HG03097 (cell line): ENCODE results near the gene CAMTA2.
"Not testable (repeated sequence)": the region's sequence is repeated elsewhere in the genome, so short reads cannot be mapped to it uniquely, and the experiment has no call there.

Experiments used
- ATAC-seq: cut with Tn5 transposase; IDR thresholded peaks from one replicate; pipeline ENCODE4 v1.9.1; 2021; ENCODE audit not compliant: unreplicated experiment, low FRiP score

CAMTA2 gene

DNA sequence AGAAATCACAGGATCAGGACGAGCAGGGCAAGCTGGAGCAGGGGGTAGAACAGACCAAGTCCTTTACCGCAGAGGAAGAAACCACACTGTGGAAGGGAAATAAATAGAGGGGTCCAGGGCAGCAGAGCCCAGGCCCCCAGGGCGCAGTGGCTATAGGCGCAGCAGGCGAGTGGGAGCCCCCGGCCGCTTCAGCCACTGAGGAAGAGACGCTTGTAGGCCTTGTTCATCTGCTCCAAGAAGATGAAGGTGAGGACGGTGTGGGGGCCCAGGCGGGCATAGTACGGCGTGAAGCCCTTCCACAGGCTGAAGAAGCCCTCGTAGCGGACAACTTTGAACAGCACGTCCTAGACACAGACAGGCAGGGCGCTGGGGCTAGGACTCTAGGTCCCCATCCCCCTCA is 49.9 kb downstream of the CAMTA2 start:
- ATAC-seq: no peak

GRCh38 chr17:4936436-4936835 is 51.0 kb downstream of the CAMTA2 start:
- ATAC-seq: no peak

GRCh38 chr17:4935650-4936049 is 51.8 kb downstream of the CAMTA2 start:
- ATAC-seq: no peak

DNA sequence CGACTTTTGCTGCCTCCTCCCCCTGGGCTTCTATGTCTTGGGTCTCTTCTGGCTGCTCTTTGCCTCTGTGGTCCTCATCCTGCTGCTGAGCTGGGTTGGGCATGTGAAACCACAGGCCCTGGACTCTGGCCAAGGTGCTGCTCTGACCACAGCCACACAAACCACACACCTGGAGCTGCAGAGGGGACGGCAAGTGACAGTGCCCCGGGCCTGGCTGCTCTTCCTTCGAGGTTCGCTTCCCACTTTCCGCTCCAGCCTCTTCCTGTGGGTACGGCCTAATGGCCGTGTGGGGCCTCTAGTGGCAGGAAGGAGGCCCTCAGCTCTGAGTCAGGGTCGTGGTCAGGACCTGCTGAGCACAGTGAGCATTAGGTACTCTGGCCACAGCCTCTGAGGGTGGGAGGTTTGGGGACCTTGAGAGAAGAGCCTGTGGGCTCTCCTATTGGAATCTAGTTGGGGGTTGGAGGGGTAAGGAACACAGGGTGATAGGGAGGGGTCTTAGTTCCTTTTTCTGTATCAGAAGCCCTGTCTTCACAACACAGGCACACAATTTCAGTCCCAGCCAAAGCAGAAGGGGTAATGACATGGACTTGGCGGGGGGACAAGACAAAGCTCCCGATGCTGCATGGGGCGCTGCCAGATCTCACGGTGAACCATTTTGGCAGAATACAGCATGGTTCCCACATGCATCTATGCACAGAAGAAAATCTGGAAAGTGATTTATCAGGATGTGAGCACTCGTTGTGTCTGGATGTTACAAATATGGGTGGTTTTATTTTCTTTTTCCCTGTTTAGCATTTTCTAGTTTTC is 53.1 kb downstream of the CAMTA2 start:
- ATAC-seq: no peak

- ATAC-seq: no peak
Measured at GRCh38 chr17:4933646-4934045, 53.8 kb downstream of the CAMTA2 start.

DNA sequence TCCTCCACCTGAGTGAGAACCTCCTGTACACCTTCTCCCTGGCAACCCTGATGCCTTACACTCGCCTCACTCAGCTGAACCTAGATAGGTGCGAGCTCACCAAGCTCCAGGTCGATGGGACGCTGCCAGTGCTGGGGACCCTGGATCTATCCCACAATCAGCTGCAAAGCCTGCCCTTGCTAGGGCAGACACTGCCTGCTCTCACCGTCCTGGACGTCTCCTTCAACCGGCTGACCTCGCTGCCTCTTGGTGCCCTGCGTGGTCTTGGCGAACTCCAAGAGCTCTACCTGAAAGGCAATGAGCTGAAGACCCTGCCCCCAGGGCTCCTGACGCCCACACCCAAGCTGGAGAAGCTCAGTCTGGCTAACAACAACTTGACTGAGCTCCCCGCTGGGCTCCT is 54.7 kb downstream of the CAMTA2 start:
- no peak for ATAC-seq

GRCh38 chr17:4931963-4932362 is 55.5 kb downstream of the CAMTA2 start, which contains the start of gene GP1BA:
GP1BA (plus strand) TSS chr17:4932277; CDS start chr17:4932605, 328 bp downstream.
- ATAC-seq: no peak

DNA sequence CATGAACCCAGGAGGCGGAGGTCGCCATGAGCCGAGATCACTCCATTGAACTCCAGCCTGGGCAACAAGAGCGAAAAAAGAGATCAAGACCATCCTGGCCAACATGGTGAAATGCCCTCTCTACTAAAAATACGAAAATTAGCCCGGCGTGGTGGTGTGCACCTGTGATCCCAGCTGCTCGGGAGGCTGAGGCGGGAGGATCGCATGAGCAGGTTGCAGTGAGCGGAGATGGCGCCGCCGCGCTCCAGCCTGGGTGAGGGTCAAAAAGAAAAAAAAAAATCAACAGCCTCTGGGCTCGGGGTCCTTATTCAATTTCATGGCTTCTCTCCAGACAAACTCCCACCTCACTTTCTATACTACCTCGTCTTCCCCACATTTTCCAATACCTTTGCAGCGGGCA is 58.6 kb downstream of the CAMTA2 start:
- no peak for ATAC-seq

- ATAC-seq: not testable (repeated sequence)
Measured at GRCh38 chr17:4926577-4927335, 60.7 kb downstream of the CAMTA2 start.

GRCh38 chr17:4921320-4921719 is 66.2 kb downstream of the CAMTA2 start:
- ATAC-seq: no peak

DNA sequence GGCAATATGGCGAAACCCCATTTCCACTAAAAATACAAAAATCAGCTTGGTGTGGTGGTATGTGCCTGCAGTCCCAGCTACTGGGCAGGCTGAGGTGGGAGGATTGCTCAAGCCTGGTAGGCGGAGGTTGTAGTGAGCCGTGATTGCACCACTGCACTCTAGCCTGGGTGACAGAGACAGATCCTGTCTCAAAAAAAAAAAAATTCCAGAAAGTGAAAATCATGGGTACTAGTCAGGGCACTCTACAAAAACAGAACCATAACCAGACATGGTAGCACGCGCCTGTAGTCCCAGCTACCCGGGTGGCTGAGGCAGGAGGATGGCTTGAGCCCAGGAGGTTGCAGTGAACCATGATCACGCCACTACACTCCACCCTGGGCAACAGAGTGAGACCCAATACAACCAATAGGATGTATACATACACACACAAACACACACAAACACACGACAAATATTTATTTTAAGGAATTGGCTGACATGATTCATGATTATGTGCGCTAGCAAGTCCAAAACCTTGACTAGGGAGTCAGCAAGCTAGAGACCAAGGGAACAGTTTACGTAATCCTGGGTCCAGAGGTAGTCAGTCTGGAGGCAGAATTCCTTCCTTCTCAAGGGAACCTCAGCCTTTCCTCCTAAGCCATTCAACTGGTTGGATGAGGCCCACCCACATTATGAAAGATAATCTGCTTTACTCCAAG is 67.0 kb downstream of the CAMTA2 start:
- no peak for ATAC-seq

GRCh38 chr17:4919511-4920047 is 67.9 kb downstream of the CAMTA2 start:
- ATAC-seq: no peak
